ENCODE data around the gene CADM2. TPM values are rescaled to one million over a fixed set of nuclear protein-coding genes. Genes with fewer than 3 reads are reported as not detected.

The CADM2 gene
- total and polyA plus RNA-seq, 2 experiments from 2014 or later = 0.09 TPM; not detected in 1

GRCh38 chr3:85864896-85865295, 906.1 kb downstream of the CADM2 start:
- no peak overlapping the region for H2AFZ ChIP-seq
- H3K4me2 ChIP-seq (ENCODE audit: unreplicated experiment) = no peak overlapping the region
- no peaks in the 10 kb centered on the region for H3K79me2 ChIP-seq (ENCODE audit: insufficient read depth)
- H3K4me3 ChIP-seq = no peak overlapping the region
- no peaks in the 10 kb centered on the region for H3K36me3 ChIP-seq (ENCODE audit: low read depth)
- in situ Hi-C loops (cut with MboI) = no loop called here
- no peaks in the 10 kb centered on the region for H3K9me2 ChIP-seq (ENCODE audit: insufficient read depth)
- H3K9ac ChIP-seq = no peak overlapping the region
- H3K9me3 ChIP-seq (ENCODE audit: low read depth) = no peaks in the 10 kb centered on the region
- H3K27ac ChIP-seq = no peak overlapping the region
- H3K4me1 ChIP-seq (ENCODE audit: insufficient read depth) = no peaks in the 10 kb centered on the region
- no peaks in the 10 kb centered on the region for H3K27me3 ChIP-seq (replicated peaks; ENCODE audit: insufficient read depth)
- WGBS, 2 experiments (ENCODE audit: low coverage in 1 of 2, low lambda C conversion rate in 2 of 2, missing lambda C conversion rate in 2 of 2) = 23 to 29% methylated on average over 1 of the region's 1 CpG
- TF ChIP-seq EZH2phosphoT487 (IDR thresholded peaks at IDR 0.05; ENCODE audit: insufficient read depth, low read depth) (no peak), EZH2 (IDR thresholded peaks at IDR 0.05; ENCODE audit: insufficient read depth, poor library complexity, severe bottlenecking) (no peak)
- no peak for DNase-seq
- H3F3A ChIP-seq (ENCODE audit: insufficient read depth) = no peaks in the 10 kb centered on the region
- H4K20me1 ChIP-seq (ENCODE audit: insufficient read depth) = no peaks in the 10 kb centered on the region

- Histone ChIP-seq H3K27me3 (replicated peaks; ENCODE audit: insufficient read depth) (no peaks in the 10 kb centered on the region), H4K20me1 (ENCODE audit: insufficient read depth) (no peaks in the 10 kb centered on the region), H3F3A (ENCODE audit: insufficient read depth) (no peaks in the 10 kb centered on the region), H2AFZ (no peak overlapping the region), H3K9me3 (ENCODE audit: low read depth) (no peaks in the 10 kb centered on the region), H3K79me2 (ENCODE audit: insufficient read depth) (no peaks in the 10 kb centered on the region), H3K27ac (no peak overlapping the region), H3K9ac (no peak overlapping the region), H3K36me3 (ENCODE audit: low read depth) (no peaks in the 10 kb centered on the region), H3K9me2 (ENCODE audit: insufficient read depth) (no peaks in the 10 kb centered on the region), H3K4me3 (no peak overlapping the region), H3K4me2 (ENCODE audit: unreplicated experiment) (no peak overlapping the region), H3K4me1 (ENCODE audit: insufficient read depth) (no peaks in the 10 kb centered on the region)
- in situ Hi-C loops (cut with MboI) = no loop called here
- 21 to 28% methylated on average over 3 of the region's 3 CpGs for WGBS, 2 experiments (ENCODE audit: low coverage in 1 of 2, low lambda C conversion rate in 2 of 2, missing lambda C conversion rate in 2 of 2)
- no peak for DNase-seq
- TF ChIP-seq EZH2 (IDR thresholded peaks at IDR 0.05; ENCODE audit: insufficient read depth, poor library complexity, severe bottlenecking) = no peak
- no peak for TF ChIP-seq EZH2phosphoT487 (IDR thresholded peaks at IDR 0.05; ENCODE audit: insufficient read depth, low read depth)
Measured at GRCh38 chr3:85867072-85867471, 908.3 kb downstream of the CADM2 start.

GRCh38 chr3:85875589-85875988, 916.8 kb downstream of the CADM2 start:
- no peak for DNase-seq
- no peaks in the 10 kb centered on the region for H3K9me2 ChIP-seq (ENCODE audit: insufficient read depth)
- no peak overlapping the region for H3K9ac ChIP-seq
- no peak overlapping the region for H3K27ac ChIP-seq
- H2AFZ ChIP-seq = no peak overlapping the region
- H3K79me2 ChIP-seq (ENCODE audit: insufficient read depth) = no peaks in the 10 kb centered on the region
- H4K20me1 ChIP-seq (ENCODE audit: insufficient read depth) = no peaks in the 10 kb centered on the region
- H3K4me3 ChIP-seq = no peak overlapping the region
- in situ Hi-C loops (cut with MboI) = no loop called here
- H3K4me2 ChIP-seq (ENCODE audit: unreplicated experiment) = no peak overlapping the region
- no peaks in the 10 kb centered on the region for H3K27me3 ChIP-seq (replicated peaks; ENCODE audit: insufficient read depth)
- no peaks in the 10 kb centered on the region for H3K36me3 ChIP-seq (ENCODE audit: low read depth)
- no peak for TF ChIP-seq EZH2phosphoT487 (IDR thresholded peaks at IDR 0.05; ENCODE audit: insufficient read depth, low read depth)
- no peak for TF ChIP-seq EZH2 (IDR thresholded peaks at IDR 0.05; ENCODE audit: insufficient read depth, poor library complexity, severe bottlenecking)
- H3K4me1 ChIP-seq (ENCODE audit: insufficient read depth) = no peaks in the 10 kb centered on the region
- no peaks in the 10 kb centered on the region for H3F3A ChIP-seq (ENCODE audit: insufficient read depth)
- no peaks in the 10 kb centered on the region for H3K9me3 ChIP-seq (ENCODE audit: low read depth)

- Histone ChIP-seq H2AFZ (no peak overlapping the region), H3F3A (ENCODE audit: insufficient read depth) (no peaks in the 10 kb centered on the region), H3K36me3 (ENCODE audit: low read depth) (no peaks in the 10 kb centered on the region), H3K9ac (no peak overlapping the region), H3K79me2 (ENCODE audit: insufficient read depth) (no peaks in the 10 kb centered on the region), H3K4me1 (ENCODE audit: insufficient read depth) (no peaks in the 10 kb centered on the region), H4K20me1 (ENCODE audit: insufficient read depth) (no peaks in the 10 kb centered on the region), H3K27ac (no peak overlapping the region), H3K4me2 (ENCODE audit: unreplicated experiment) (no peak overlapping the region), H3K9me2 (ENCODE audit: insufficient read depth) (no peaks in the 10 kb centered on the region), H3K9me3 (ENCODE audit: low read depth) (no peaks in the 10 kb centered on the region), H3K27me3 (replicated peaks; ENCODE audit: insufficient read depth) (no peaks in the 10 kb centered on the region), H3K4me3 (no peak overlapping the region)
- in situ Hi-C loops (cut with MboI) = no loop called here
- TF ChIP-seq EZH2phosphoT487 (IDR thresholded peaks at IDR 0.05; ENCODE audit: insufficient read depth, low read depth) = no peak
- no peak for TF ChIP-seq EZH2 (IDR thresholded peaks at IDR 0.05; ENCODE audit: insufficient read depth, poor library complexity, severe bottlenecking)
- no peak for DNase-seq
Measured at GRCh38 chr3:85877631-85878030, 918.8 kb downstream of the CADM2 start.

GRCh38 chr3:85881833-85882393, 923.1 kb downstream of the CADM2 start:
- Histone ChIP-seq H3K27ac (no peak overlapping the region), H3K36me3 (ENCODE audit: low read depth) (no peaks in the 10 kb centered on the region), H3K4me3 (no peak overlapping the region), H3F3A (ENCODE audit: insufficient read depth) (no peaks in the 10 kb centered on the region), H3K4me1 (ENCODE audit: insufficient read depth) (no peaks in the 10 kb centered on the region), H3K79me2 (ENCODE audit: insufficient read depth) (no peaks in the 10 kb centered on the region), H2AFZ (no peak overlapping the region), H3K9me3 (ENCODE audit: low read depth) (no peaks in the 10 kb centered on the region), H3K4me2 (ENCODE audit: unreplicated experiment) (no peak overlapping the region), H3K9ac (no peak overlapping the region), H4K20me1 (ENCODE audit: insufficient read depth) (no peaks in the 10 kb centered on the region), H3K27me3 (replicated peaks; ENCODE audit: insufficient read depth) (no peaks in the 10 kb centered on the region), H3K9me2 (ENCODE audit: insufficient read depth) (no peaks in the 10 kb centered on the region)
- 25 to 30% methylated on average over 5 to 6 of the region's 6 CpGs for whole genome bisulfite sequencing, 2 experiments (ENCODE audit: low coverage in 1 of 2, low lambda C conversion rate in 2 of 2, missing lambda C conversion rate in 2 of 2)
- no peak for DNase-seq
- in situ Hi-C loops (cut with MboI) = no loop called here
- no peak for TF ChIP-seq EZH2phosphoT487 (IDR thresholded peaks at IDR 0.05; ENCODE audit: insufficient read depth, low read depth)
